Activated naive CD4-positive, alpha-beta T cell treated with Interleukin-2 at 50 U/mL for 16 hours (primary cell): Measurements from ENCODE around the gene SCAPER.

Source experiments
- DNase-seq: peaks from one replicate; pipeline ENCODE4 v3.0.0-alpha.2; 2020

SCAPER gene

DNA sequence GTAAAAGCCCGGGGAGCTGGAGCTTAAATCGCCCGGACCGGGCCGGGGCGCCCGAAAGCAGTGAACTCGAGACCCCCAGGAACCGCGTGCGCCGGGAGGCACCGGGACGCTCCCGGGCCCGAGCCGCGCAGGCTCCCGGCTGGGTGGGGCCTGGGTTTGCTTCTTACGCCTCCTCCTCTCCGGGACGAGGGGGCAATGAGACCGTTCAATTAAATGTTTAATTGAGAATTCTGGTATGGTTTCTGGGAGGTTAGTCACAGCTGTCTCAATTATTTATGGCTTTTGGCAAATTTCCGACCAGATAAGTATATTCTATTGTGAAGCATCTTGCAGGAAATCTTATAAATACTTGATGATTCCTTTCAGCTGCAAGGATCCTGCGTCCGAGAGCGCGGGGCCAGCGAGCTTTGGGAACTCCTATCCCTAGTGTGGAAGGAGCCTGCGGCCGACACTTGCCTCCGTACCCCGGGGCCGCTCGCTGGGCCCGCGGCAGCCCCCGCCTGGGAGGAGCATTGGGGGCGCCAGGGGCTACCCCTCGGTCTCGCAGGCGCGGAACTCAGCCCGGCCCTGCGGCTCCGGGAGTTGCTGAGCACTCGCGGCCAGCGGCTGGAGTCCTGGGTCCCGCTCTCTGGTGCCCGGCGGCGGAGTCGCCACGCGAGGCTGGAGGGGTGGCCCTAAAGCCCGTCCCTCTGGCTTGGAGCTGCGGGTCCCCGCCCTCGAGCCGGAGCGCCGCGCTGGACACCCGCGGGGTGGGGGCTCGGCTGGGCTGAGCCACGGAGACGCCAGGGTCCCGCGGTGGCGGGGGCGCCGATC is 558.3 kb downstream of the SCAPER start:
- DNase-seq = no peak

DNA sequence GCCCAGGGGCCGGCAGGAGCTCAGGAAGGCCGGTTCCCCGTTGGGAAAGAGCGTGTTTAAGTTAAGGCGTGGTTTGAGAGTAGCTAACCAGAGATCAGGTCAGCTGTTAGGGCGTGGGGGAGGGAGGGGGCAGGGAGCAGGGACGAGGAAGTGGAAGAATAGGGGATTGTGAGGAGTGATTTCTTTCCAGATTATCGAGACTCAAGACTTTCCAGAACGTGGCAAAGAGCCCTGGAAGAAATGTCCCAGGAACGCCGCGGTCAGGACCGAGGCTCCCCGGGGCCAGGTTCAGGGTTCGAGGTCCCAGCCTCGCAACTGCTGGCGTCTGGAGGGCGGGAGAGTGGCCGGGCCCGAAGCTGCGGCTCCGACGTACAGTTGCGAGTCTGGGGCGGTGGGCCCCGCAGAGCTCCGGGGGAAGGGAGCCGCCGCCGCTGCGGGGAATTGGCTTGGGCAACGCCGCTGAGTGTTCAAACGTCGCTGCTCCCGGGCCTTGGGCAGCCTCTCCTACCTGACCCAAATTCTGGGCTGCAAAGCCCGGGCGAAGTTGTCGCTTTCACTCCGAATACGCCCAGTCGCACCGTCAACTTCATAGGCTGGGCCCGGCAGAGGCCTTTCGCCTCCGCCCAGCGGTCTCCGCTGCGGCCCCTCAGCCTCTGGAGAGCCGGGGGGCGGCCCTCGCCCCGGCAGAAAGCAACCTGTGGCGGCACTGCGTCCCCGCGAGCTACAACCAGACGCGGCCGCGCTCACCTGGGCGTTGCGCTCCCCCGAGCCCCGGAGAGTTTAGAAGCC is 559.1 kb downstream of the SCAPER start:
- no peak for DNase-seq

DNA sequence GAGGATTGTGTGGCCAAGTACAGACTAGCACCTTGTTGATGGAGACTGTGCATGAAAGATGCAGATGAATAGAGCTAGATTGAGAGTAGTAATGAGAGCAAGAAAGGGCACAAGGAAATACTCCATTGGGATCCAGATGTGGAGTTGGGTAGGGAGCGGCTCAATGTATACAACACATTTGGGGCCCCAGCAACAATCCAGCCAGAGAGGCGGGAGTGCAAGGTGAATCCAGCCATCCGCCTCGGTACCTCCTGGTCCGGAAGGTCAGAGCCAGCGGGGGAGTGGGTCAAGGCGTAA is 559.6 kb downstream of the SCAPER start:
- DNase-seq = no peak

DNA sequence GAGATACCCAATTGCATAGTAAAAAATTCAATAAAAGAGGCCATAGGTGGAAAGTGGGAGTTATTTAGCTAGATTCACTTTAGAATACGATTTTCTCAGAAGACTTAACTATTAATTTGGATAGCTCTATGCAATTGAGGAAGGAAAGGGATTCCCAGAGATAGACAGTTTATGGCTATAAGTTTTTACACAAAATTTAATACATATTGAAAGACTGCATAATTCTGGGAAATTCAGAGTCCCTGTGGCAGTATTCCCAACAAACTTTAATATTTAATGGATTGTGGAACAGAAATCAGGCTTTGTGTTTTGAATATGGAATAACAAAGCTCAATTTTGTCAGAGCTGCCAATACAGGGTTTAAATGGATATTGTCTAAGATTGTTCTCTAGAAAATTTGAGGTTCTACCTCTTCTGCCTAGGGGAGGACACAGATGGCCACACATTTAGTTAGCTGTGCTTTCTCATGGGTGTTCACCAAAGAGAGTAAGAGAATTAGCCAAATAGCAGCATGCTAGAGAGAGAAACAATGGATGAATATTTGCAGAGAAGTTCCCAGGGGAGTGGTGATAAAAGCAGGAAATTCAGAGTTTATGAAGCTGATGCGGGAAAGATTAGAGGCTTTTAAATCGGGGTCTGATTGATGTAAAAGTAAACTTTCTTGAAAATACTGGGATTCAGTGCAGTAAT is 560.1 kb downstream of the SCAPER start:
- DNase-seq = no peak

DNA sequence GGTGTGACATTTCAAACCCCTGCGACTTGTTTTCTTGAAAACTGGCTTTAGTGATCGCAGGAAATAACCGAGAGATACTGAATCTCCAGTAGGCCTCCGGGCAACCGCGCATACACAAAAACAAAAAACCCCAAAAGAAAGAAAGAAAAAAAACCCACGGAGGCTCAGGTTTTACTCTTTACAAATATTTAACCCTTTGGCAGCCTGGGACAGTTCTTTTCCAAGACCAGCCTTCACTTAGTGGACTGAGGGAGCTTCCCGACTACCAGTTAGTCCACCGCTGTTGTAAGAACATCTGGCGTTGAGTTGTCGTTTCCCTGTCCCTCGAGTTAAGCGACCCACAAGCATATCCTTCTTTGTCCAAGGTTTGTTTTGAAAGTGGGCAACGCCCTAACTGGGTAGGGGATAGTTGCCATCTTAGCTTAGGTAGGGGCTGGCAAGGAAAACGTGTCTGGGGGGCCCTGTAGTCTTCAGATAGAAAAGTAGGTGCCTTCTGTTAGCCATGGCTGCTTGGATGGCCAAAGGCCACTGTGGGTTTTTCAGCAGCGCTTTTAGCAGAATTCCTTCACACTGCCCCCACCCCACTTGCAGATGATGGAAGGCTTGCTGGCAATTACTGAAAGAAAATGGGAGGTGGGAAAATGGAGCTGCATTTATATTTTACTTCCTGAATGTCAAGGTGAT is 561.7 kb downstream of the SCAPER start:
- DNase-seq = no peak

DNA sequence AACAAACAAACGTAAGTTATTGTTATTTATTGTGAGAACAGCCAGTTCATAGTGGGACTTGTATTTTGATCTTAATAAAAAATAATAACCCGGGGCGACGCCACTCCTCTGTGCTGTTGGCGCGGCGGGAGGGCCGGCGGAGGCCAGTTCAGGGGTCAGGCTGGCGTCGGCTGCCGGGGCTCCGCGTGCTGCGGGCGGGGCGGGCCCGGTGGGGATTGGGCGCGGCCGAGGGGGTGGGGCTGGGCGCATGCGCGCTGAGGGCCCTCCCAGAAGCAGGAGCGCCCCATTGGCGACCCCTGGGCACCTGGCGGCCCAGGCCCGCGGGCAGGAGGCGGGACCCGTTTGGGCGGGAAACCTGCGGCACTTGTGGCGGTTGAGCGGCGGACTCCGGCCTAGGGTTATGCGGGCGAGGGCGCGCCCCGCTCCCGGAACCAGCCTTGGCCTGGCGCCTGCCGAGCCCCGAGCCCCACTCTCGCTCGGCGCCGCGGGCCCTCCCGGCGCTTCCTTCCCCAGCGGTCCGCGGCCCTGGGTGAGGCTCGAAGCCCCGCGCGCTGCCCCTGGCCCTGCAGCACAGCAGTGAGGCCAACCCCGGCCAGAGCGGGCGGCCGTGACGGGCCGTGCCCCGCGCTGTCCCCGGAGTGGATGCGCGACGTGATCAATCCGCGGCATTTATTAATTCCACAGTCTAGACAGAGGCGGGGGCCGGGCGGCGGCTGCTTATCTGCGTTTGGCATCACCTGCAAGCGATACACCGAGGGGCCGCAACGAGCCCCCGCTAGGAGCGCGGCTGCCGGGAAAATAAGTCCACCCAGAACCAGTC is 562.5 kb downstream of the SCAPER start:
- no peak for DNase-seq

DNA sequence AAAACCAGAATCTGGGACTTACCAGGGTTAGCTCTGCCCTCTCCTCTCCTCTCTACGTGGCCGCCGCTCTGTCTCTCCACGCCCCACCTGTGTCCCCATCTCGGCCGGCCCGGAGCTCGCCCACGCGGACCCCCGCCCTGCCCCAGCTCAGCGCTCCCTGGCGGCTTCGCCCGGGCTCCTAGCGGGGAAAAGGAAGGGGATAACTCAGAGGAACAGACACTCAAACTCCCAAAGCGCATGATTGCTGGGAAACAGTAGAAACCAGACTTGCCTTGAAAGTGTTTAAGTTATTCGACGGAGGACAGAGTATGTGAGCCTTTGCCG is 563.1 kb downstream of the SCAPER start:
- no peak for DNase-seq

DNA sequence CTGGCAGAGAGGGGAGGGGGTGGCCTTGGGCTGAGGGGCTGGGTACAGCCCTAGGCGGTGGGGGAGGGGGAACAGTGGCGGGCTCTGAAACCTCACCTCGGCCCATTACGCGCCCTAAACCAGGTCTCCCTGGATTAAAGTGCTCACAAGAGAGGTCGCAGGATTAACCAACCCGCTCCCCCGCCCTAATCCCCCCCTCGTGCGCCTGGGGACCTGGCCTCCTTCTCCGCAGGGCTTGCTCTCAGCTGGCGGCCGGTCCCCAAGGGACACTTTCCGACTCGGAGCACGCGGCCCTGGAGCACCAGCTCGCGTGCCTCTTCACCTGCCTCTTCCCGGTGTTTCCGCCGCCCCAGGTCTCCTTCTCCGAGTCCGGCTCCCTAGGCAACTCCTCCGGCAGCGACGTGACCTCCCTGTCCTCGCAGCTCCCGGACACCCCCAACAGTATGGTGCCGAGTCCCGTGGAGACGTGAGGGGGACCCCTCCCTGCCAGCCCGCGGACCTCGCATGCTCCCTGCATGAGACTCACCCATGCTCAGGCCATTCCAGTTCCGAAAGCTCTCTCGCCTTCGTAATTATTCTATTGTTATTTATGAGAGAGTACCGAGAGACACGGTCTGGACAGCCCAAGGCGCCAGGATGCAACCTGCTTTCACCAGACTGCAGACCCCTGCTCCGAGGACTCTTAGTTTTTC is 563.6 kb downstream of the SCAPER start:
- no peak for DNase-seq

DNA sequence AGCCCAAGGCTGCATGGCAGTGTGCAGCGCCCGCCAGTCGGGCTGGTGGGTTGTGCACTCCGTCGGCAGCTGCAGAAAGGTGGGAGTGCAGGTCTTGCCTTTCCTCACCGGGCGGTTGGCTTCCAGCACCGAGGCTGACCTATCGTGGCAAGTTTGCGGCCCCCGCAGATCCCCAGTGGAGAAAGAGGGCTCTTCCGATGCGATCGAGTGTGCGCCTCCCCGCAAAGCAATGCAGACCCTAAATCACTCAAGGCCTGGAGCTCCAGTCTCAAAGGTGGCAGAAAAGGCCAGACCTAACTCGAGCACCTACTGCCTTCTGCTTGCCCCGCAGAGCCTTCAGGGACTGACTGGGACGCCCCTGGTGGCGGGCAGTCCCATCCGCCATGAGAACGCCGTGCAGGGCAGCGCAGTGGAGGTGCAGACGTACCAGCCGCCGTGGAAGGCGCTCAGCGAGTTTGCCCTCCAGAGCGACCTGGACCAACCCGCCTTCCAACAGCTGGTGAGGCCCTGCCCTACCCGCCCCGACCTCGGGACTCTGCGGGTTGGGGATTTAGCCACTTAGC is 564.3 kb downstream of the SCAPER start:
- DNase-seq = peak; percentile 58

DNA sequence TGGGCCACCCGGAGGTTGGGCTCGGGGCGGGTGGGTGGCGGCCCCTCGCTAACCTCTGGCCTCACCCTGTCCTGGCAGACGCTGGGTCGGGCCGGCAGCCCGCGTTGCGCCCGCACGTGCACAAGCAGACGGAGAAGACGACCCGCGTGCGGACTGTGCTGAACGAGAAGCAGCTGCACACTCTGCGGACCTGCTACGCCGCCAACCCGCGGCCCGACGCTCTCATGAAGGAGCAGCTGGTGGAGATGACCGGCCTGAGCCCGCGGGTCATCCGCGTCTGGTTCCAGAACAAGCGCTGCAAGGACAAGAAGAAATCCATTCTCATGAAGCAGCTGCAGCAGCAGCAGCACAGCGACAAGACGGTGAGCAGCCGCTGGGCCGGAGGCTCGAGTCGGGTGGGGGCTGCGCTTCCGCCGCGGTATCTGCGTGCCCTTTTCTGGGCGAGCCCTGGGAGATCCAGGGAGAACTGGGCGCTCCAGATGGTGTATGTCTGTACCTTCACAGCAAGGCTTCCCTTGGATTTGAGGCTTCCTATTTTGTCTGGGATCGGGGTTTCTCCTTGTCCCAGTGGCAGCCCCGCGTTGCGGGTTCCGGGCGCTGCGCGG is 564.8 kb downstream of the SCAPER start:
- peak; percentile 36 for DNase-seq

DNA sequence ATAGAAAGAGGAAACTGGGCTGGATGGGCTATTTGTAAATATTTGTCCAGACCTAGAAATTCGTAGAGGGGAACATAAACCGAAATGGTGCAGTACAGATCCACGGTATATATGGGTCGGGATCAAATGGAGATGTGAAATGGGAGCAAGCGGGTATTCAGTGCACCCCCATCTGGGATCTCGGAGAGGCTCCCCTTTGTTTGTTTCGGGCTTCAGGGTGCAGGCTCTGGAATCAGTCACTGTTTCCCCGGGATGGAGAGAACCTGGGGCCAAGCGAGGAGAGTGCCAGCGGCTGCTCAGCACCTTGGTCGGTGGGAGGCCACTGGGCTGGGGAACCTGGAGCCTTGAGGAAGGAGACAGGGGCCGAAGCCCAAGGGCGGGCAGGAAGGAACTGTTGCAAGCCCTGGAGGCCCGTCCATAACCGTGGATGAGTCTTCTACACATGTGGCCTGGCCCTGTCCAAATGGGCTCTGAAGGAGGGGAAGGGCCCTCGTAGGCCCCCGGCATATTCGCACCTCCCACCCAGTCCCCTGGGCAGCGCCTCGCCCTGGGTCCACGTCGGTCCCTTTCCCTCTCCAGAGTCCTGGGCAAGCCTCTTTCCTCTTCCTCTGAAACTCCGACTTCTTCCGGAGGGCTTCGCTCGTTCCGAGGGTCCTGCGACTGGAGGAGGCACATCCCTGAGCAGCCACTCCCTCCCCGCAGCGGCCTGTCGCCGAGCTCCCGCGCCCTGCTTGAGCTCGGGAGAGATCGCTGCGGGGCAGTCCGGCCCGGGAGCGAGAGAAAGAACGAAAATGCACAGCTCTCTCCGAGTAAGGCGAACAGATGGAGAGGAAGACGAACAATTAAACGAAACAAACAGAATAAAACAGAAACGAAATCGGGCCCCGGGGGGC is 565.6 kb downstream of the SCAPER start:
- no peak for DNase-seq

DNA sequence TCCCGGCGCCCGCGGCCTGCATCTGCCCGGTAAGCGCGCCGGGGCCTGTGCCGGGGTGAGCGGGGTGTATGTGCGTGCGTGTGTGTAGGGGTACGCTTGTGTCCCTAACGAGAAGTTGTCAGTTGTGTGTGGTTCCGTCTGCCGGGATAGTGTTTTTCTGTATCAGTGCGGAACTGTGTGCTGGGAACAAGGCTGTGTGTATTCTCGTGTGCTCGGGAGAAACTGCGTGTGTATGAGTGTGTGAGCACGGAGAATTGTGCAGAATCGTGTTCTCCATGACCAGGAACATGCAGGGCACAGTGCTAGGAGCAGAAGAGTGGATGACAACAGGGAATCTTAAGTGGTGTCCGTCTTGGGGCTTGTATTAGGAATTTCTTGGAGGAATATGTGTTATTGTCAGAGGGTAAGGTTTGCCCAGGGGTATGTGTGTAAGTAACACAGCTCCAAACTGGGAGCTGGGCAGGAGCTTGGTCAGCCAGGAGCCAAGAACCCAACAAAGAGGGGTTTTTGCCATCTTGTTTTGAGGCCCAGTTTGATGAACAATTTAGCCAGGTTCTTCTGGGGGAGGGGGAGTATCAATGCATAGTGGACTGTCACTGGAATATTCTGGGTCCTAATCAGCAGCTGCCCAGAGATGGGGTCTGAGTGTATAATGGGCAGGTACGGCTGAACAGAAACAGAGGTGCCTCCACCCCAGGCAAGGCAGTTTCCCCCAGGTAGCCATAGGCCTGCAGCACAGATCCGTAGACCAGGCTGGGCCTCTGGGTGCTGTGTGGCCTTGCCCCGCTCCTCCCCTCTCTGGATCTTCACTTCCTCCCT is 566.4 kb downstream of the SCAPER start:
- no peak for DNase-seq

DNA sequence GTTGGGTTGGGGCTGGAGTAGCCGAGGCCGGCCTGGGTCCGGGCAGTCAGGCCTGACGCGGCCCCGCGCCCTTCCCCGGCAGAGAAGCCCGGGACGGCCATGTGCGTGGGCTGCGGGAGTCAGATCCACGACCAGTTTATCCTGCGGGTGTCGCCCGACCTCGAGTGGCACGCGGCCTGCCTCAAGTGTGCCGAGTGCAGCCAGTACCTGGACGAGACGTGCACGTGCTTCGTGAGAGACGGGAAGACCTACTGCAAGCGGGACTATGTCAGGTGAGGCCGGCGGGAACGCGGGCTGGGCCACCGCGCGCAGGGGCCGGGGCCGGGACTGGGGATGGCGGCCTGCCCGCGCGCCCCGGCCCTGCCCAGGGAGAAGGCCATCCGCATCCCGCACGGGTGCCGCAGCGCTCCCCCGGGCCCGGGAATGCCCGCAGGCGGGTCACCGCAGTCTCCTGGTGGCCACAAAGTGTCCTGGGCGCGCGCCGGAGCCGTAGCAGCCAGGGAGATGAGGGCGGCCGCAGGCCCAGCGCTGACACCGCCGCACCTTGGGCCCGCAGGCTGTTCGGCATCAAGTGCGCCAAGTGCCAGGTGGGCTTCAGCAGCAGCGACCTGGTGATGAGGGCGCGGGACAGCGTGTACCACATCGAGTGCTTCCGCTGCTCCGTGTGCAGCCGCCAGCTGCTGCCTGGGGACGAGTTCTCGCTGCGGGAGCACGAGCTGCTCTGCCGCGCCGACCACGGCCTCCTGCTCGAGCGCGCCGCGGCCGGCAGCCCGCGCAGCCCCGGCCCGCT is 567.2 kb downstream of the SCAPER start:
- DNase-seq = no peak

DNA sequence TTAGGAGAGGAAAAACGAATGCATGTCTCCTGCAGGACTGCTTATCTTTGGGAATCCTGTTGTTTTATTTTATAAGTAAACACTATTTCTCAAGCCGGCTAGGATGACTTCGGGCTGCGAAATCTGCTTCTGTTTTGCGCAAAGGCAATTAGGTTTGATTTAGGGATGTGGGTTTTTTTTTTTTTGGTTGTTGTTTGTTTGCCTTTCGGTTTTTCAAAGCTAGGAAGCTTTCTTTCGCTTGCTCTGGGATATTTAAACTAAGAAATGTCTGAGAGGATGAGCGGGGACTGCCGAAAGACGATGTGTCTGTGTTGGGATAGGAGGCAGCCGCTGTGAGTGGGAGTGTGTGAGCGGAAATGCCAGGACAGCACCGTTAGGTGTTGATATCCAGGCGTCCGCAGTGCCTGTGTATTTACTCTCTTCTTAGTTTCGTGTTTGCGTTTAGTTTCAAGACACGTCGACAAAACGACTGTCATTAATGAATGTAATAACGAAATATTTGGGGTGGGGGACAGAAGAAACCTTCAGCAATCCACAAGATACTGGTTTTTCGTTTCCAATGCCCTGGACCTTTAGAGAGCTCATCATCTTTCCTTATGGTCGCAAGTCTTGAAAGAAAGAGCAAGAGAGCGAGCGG is 568.0 kb downstream of the SCAPER start:
- DNase-seq = no peak

DNA sequence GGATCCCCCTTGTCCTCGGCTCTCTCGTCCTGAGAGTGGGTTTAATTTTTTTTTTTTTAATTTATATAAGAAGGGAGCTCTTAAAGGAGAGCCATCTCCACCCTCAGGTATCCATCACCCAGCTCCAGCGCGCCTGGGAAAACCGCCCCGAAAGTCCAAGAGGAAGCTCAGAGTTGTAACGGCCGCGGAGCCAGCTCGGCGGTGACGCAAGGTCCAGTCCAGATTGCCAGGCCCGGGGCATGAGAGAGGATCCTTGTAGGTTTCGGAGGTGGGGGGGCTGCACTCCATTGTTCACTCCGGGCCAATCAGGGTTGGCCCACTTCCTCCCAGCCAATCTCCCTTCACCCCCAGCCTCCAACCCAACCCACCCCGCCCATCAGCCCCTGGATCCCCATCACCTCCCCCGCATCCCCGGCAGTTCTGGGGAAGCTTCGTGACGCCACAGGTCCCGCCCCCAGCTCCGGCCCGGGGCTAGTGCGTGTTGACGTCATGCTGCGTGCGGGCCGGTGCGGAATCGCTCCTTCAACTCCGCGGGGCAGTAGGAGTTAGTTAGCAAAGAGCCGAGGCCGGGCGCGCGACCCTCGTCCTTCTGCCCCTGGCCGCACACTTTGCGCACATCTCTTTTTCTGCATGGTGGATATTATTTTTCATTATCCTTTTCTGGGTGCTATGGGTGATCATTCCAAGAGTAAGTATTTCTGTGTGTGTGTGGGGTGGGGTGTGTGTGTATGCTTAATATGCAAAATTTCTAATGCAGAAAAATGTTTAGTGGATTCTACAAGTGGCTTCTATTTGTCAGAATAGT is 568.7 kb downstream of the SCAPER start, which contains the start of gene ISL2:
ISL2 (plus strand) TSS at position 520 of the 805 bp plus-strand sequence; CDS start at position 631, 111 bp downstream.
- DNase-seq = peak; percentile 74
